Liver (tissue), 9 donors: ENCODE measurements around the gene OR10J4. TPM values are rescaled to one million over a fixed set of nuclear protein-coding genes. Genes with fewer than 3 reads are reported as not detected.

Experiments used
- DNase-seq: peaks from one replicate; pipeline ENCODE4 v3.0.0-alpha.2; 2017; ENCODE audit warnings: low spot score
- H3K27ac ChIP-seq, 2 donors: one replicate each; pipeline ENCODE4 v1.7.0; 2013; ENCODE audit warnings: inconsistent platforms in 2 of 2, low read length in 2 of 2, control low read depth in 1 of 2, low read depth in 1 of 2, mild to moderate bottlenecking in 1 of 2
- H3K27me3 ChIP-seq, 4 donors: one replicate each; pipeline versions ENCODE4 v1.6.1 to v1.7.0; 2013; ENCODE audit warnings: low read length in 3 of 4, inconsistent platforms in 1 of 4, mild to moderate bottlenecking in 1 of 4, moderate library complexity in 1 of 4; ENCODE audit not compliant: control insufficient read depth in 4 of 4, insufficient read depth in 4 of 4
- H3K36me3 ChIP-seq, 4 donors: one replicate each; pipeline versions ENCODE4 v1.6.1 to v1.7.0; 2013; ENCODE audit warnings: low read length in 3 of 4, mild to moderate bottlenecking in 3 of 4, low read depth in 1 of 4, moderate library complexity in 1 of 4; ENCODE audit not compliant: control insufficient read depth in 4 of 4, insufficient read depth in 3 of 4
- H3K4me1 ChIP-seq, 4 donors: one replicate each; pipeline versions ENCODE4 v1.6.1 to v1.7.0; 2013; ENCODE audit warnings: low read length in 3 of 4, mild to moderate bottlenecking in 3 of 4, moderate library complexity in 1 of 4; ENCODE audit not compliant: control insufficient read depth in 4 of 4, insufficient read depth in 4 of 4
- H3K4me3 ChIP-seq, 3 donors: one replicate each; pipeline versions ENCODE4 v1.6.1 to v1.7.0; 2013; ENCODE audit warnings: low read length in 3 of 3, control low read depth in 1 of 3, low read depth in 1 of 3, mild to moderate bottlenecking in 1 of 3
- H3K9ac ChIP-seq, 2 donors: one replicate each; pipeline ENCODE4 v1.7.0; 2013; ENCODE audit warnings: low read length in 2 of 2, mild to moderate bottlenecking in 2 of 2, moderate library complexity in 2 of 2, control low read depth in 1 of 2, low read depth in 1 of 2
- H3K9me3 ChIP-seq, 4 donors: one replicate each; pipeline versions ENCODE4 v1.6.1 to v1.7.0; 2013; ENCODE audit warnings: low read length in 3 of 4; ENCODE audit not compliant: control insufficient read depth in 4 of 4
- CTCF ChIP-seq: fragments of 150-350 bp; IDR thresholded peaks from 2 replicates; pipeline ENCODE4 v1.5.1; 2017; ENCODE audit warnings: improper control_type of control experiment, low read depth, low read length; ENCODE audit not compliant: missing input control
- EGR1 ChIP-seq, 2 donors: IDR thresholded peaks; 2 replicates each; pipeline ENCODE4 v1.6.1; 2016 to 2018; ENCODE audit warnings: antibody characterized with exemption in 2 of 2, low read depth in 2 of 2
- FOXA1 ChIP-seq: IDR thresholded peaks from 2 replicates; pipeline ENCODE4 v1.6.1; 2016; ENCODE audit warnings: antibody characterized with exemption
- FOXA2 ChIP-seq: IDR thresholded peaks from 2 replicates; pipeline ENCODE4 v1.6.1; 2016; ENCODE audit warnings: antibody characterized with exemption
- GABPA ChIP-seq, 2 donors: IDR thresholded peaks in 1 of 2; conservative IDR thresholded peaks in 1 of 2; 2 replicates each; pipeline ENCODE4 v1.6.1; 2016; ENCODE audit warnings: antibody characterized with exemption in 2 of 2, mild to moderate bottlenecking in 1 of 2, moderate library complexity in 1 of 2
- HNF4A ChIP-seq, 2 donors: conservative IDR thresholded peaks; 2 replicates each; pipeline ENCODE4 v1.6.1; 2016; ENCODE audit warnings: antibody characterized with exemption in 2 of 2, mild to moderate bottlenecking in 2 of 2
- HNF4G ChIP-seq: IDR thresholded peaks from 2 replicates; pipeline ENCODE4 v1.6.1; 2016; ENCODE audit warnings: antibody characterized with exemption
- JUND ChIP-seq, 2 donors: IDR thresholded peaks; 2 replicates each; pipeline ENCODE4 v1.6.1; 2016; ENCODE audit warnings: antibody characterized with exemption in 2 of 2
- RAD21 ChIP-seq, 2 donors: IDR thresholded peaks; 2 replicates each; pipeline ENCODE4 v1.6.1; 2016; ENCODE audit warnings: antibody characterized with exemption in 2 of 2, mild to moderate bottlenecking in 2 of 2
- REST ChIP-seq: IDR thresholded peaks from 2 replicates; pipeline ENCODE4 v1.6.1; 2016; ENCODE audit warnings: antibody characterized with exemption, mild to moderate bottlenecking
- TAF1 ChIP-seq: conservative IDR thresholded peaks from 2 replicates; pipeline ENCODE4 v1.6.1; 2016; ENCODE audit warnings: antibody characterized with exemption, mild to moderate bottlenecking
- ZBTB33 ChIP-seq: IDR thresholded peaks from 2 replicates; pipeline ENCODE4 v1.6.1; 2016; ENCODE audit warnings: antibody characterized with exemption
- WGBS: extraction: QIAGEN DNeasy Blood & Tissue Kit; methylation state at CpG from one replicate; pipeline ENCODE4 v1.1.7; 2013; 5-methylcytosine and 5-hydroxymethylcytosine counted together
- polyA plus RNA-seq, 2 donors: library from polyadenylated mRNA; stranded (reverse) in 1 of 2; unstranded in 1 of 2; fragments of 200-250 nt in 1 of 2; fragments of >200 nt in 1 of 2; fragmentation: Nextera tagmentation in 1 of 2; extraction: Ambion mirVana in 1 of 2; gene quantifications; one replicate each; pipeline versions ENCODE4 v1.2.1 to v1.2.3, GENCODE V29; 2013 to 2015
- total RNA-seq, 2 donors: library from RNA; depleted of rRNA; stranded (reverse); fragments of >200 nt; gene quantifications; one replicate each; pipeline ENCODE4 v1.2.3, GENCODE V29; 2014
- TF ChIP-seq, protein P1 (sequence below): IDR thresholded peaks from 2 replicates; pipeline ENCODE4 v1.6.1; 2016; ENCODE audit warnings: antibody characterized with exemption
- donor health status: healthy.
- donor health status: healthy.
- donor health status: healthy.
- donor health status: healthy.
- donor health status: healthy.

The OR10J4 gene
- not detected for total RNA-seq
- polyA plus RNA-seq = not detected

GRCh38 chr1:159431904-159432303 lies at the start of gene OR10J4:
OR10J4 (plus strand) TSS chr1:159432204.
- no peak within 1 kb of the TSS for H3K27ac ChIP-seq
- H3K9me3 ChIP-seq = no peaks in the 10 kb centered on the region
- WGBS = 93% methylated on average over 1 of the region's 1 CpG
- no peak for TF ChIP-seq HNF4A (conservative IDR thresholded peaks at IDR 0.05)
- no peak for TF ChIP-seq ZBTB33
- no peak for TF ChIP-seq CTCF
- TF ChIP-seq HNF4G = no peak
- no peak for TF ChIP-seq RAD21 (IDR thresholded peaks at IDR 0.05)
- no peak for TF ChIP-seq FOXA2
- no peak for TF ChIP-seq REST
- no peak for TF ChIP-seq GABPA (IDR thresholded peaks at IDR 0.05 in 1 of 2, conservative IDR thresholded peaks at IDR 0.05 in 1 of 2)
- TF ChIP-seq, protein P1, sequence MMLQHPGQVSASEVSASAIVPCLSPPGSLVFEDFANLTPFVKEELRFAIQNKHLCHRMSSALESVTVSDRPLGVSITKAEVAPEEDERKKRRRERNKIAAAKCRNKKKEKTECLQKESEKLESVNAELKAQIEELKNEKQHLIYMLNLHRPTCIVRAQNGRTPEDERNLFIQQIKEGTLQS = no peak
- TF ChIP-seq FOXA1 = no peak
- no peak for TF ChIP-seq TAF1
- TF ChIP-seq JUND (IDR thresholded peaks at IDR 0.05) = no peak
- no peak for TF ChIP-seq EGR1 (IDR thresholded peaks at IDR 0.05; ENCODE audit: low read depth in 2 of 2)
- no peak within 1 kb of the TSS for H3K4me3 ChIP-seq
- H3K9ac ChIP-seq = no peak within 1 kb of the TSS
- H3K27me3 ChIP-seq = no peaks in the 10 kb centered on the region
- H3K4me1 ChIP-seq = no peaks in the 10 kb centered on the region
- H3K36me3 ChIP-seq = no peaks in the 10 kb centered on the region
- no peak for DNase-seq

DNA sequence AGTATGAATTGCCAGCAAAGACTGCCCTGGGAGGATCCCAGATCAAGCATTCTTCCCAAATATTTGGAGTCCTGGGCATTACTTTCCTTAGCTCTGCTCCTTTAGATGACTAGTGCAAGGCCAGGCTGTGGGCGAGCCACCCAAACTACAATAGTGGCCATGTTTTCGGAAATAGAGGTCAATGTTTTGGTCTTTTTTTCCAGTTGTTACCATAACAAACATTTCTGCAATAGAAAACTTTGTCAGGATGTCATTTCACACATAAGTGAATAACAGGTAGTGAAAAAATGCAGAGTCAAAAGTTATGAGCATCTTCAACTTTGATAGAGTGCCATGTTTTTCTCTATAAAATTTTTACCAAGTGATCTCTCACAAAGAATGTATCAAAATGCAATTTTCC lies 25.2 kb upstream of the OR10J4 start:
- H3K4me3 ChIP-seq = no peak overlapping the region
- no peaks in the 10 kb centered on the region for H3K4me1 ChIP-seq
- H3K36me3 ChIP-seq = no peaks in the 10 kb centered on the region
- H3K9me3 ChIP-seq = peaks cover 0 to 2% (median 0%) of the 10 kb centered on the region in 4 donors
- DNase-seq = no peak
- TF ChIP-seq, protein P1 = no peak
- TF ChIP-seq HNF4A (conservative IDR thresholded peaks at IDR 0.05) (no peak), EGR1 (IDR thresholded peaks at IDR 0.05; ENCODE audit: low read depth in 2 of 2) (no peak)
- no peak overlapping the region for H3K27ac ChIP-seq
- H3K27me3 ChIP-seq = no peaks in the 10 kb centered on the region
- no peak overlapping the region for H3K9ac ChIP-seq
- WGBS = 94% methylated on average over 2 of the region's 2 CpGs
